GM13976 (cell line): ENCODE data around the gene ANO2.

Experiments used
- DNase-seq: peaks from one replicate; pipeline ENCODE4 v3.0.0; 2012; ENCODE audit warnings: low spot score
- CTCF ChIP-seq: IDR thresholded peaks from 2 replicates; pipeline ENCODE4 v1.5.1; 2012; ENCODE audit warnings: borderline replicate concordance, mild to moderate bottlenecking; ENCODE audit not compliant: insufficient read depth; ENCODE audit errors: extremely low read depth, missing control alignments, control extremely low read depth
- in situ Hi-C: fragments of 300-500 bp; cut with MboI; formaldehyde crosslinking; loops from one replicate; pipeline ENCODE4 v1.12.0; 2022; ENCODE audit warnings: low sequenced_read_pairs, mixed read lengths, inconsistent platforms; ENCODE audit not compliant: unreplicated experiment

The ANO2 gene

GRCh38 chr12:5746036-5746908 is 198.8 kb downstream of the ANO2 start:
- TF ChIP-seq CTCF: no peak
- no peak for DNase-seq
- in situ Hi-C loops: no loop called here

DNA sequence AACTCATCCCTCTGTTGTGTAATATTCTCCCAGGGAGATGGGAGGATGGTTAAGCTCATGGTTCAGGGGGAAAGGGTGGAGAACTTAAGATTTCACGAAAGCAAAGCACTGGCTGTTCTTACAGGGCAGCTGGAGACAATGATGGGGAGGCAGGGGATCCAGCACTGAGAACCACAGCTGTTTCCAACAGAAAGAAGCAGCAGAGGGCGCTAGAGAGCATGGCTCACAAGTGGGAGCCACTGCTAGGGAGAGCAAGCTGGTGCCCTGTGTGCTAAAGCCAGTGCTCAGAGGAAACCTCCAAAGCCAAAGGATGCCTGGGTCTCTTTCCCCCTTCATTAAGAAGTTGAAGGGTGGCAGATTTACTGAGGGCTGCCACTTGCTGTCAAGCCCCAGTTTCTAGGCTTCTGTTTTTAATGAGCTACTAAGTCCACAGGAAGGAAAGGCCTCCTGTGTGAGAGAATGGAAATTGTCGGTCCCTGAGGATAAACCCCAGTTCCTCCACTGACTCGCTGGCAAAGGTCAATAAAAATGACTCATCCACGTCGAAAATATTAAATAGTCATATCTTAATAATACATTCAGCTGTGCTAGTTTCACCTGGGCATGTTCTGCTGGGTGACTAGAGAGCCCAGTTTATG is 199.7 kb downstream of the ANO2 start:
- TF ChIP-seq CTCF: peak; percentile 77
- in situ Hi-C loops: no loop called here
- DNase-seq: peak; percentile 56

- in situ Hi-C loops: no loop called here
- no peak for TF ChIP-seq CTCF
- no peak for DNase-seq
Measured at GRCh38 chr12:5742258-5742657, 202.8 kb downstream of the ANO2 start.

DNA sequence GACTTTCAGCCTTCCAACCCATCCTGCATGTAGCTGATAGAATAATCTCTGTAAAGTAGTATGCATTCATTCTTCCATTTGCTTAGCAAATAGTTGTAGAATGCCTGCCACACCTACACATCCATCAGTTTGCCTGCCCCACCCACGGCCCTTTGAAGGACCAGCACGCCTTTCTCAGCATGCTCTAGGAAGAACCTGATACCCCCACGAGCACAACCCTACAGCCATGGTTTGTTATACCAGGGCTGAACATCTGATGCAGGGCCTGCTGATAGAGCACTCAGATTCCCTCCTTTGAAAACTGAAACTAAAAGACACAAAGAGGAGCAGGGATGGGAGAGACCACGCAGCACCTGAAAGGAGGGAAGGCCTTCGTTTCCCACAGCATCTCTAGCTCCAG is 205.1 kb downstream of the ANO2 start:
- in situ Hi-C loops: no loop called here

GRCh38 chr12:5737778-5738177 is 207.3 kb downstream of the ANO2 start:
- TF ChIP-seq CTCF: no peak
- no peak for DNase-seq
- in situ Hi-C loops: no loop called here

More for the DNA sequence above, 205.1 kb downstream of the ANO2 start:
- TF ChIP-seq CTCF: no peak
- DNase-seq: no peak

DNA sequence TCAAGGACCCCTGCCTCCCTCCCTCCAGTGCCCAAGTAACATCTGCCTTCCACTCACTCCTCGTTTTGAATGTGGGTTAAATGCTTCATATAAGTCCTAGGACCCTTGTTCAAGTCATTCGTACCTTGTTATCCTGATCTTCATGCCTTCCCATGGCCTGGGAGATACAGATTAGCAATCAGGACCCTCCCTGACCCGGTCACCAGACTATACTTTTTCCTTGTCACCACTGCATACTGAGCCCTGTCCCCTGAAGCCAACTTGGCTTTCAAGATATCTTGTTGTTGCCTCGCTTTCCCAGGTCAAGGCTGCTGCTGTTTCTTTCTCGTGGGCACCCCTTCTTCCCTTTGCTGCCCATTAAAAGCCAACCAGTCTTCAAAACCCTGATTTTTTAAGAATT is 208.5 kb downstream of the ANO2 start:
- in situ Hi-C loops: no loop called here

More for the DNA sequence above, 208.5 kb downstream of the ANO2 start:
- TF ChIP-seq CTCF: no peak
- no peak for DNase-seq
